Rectal smooth muscle tissue (tissue), 1 donor: ENCODE measurements around the gene OR6S1.

ENCODE experiments used
- H3K27ac ChIP-seq: one replicate; pipeline ENCODE4 v1.7.0; 2013; ENCODE audit warnings: low read depth, low read length, inconsistent platforms
- H3K27me3 ChIP-seq: one replicate; pipeline ENCODE4 v1.7.0; 2013; ENCODE audit warnings: low read length; ENCODE audit not compliant: control insufficient read depth, insufficient read depth
- H3K36me3 ChIP-seq: one replicate; pipeline ENCODE4 v1.7.0; 2013; ENCODE audit warnings: low read length; ENCODE audit not compliant: control insufficient read depth, insufficient read depth
- H3K4me1 ChIP-seq: one replicate; pipeline ENCODE4 v1.7.0; 2013; ENCODE audit warnings: low read length; ENCODE audit not compliant: control insufficient read depth, insufficient read depth
- H3K4me3 ChIP-seq: one replicate; pipeline ENCODE4 v1.7.0; 2013; ENCODE audit warnings: low read length
- H3K9ac ChIP-seq: one replicate; pipeline ENCODE4 v1.7.0; 2013; ENCODE audit warnings: low read length

Gene OR6S1

GRCh38 chr14:20641591-20641990 is at the start of gene OR6S1:
Gene OR6S1 (minus strand): TSS chr14:20641691. CDS start chr14:20641691, 0 bp downstream.
- no peaks in the 10 kb centered on the region for H3K27me3 ChIP-seq
- no peaks in the 10 kb centered on the region for H3K36me3 ChIP-seq

GRCh38 chr14:20690848-20691640 is 49.6 kb upstream of the OR6S1 start:
- H3K27me3 ChIP-seq, result no peaks in the 10 kb centered on the region
- no peak overlapping the region for H3K4me3 ChIP-seq
- H3K4me1 ChIP-seq, result no peaks in the 10 kb centered on the region
- H3K27ac ChIP-seq, result no peak overlapping the region
- H3K9ac ChIP-seq, result no peak overlapping the region
- peaks cover 4% of the 10 kb centered on the region for H3K36me3 ChIP-seq

More at GRCh38 chr14:20641591-20641990, at the start of gene OR6S1:
- Histone ChIP-seq H3K9ac (no peak within 1 kb of the TSS), H3K4me1 (no peaks in the 10 kb centered on the region), H3K4me3 (no peak within 1 kb of the TSS), H3K27ac (no peak within 1 kb of the TSS)

GRCh38 chr14:20688167-20688839 is 46.8 kb upstream of the OR6S1 start, which contains the start of gene ANG:
Gene ANG (plus strand): TSS chr14:20688764. CDS start chr14:20693565, 4,801 bp downstream.
- Histone ChIP-seq H3K36me3 (no peaks in the 10 kb centered on the region), H3K27ac (no peak within 1 kb of the TSS), H3K27me3 (no peaks in the 10 kb centered on the region), H3K9ac (no peak within 1 kb of the TSS), H3K4me1 (no peaks in the 10 kb centered on the region), H3K4me3 (no peak within 1 kb of the TSS)

- no peak overlapping the region for H3K4me3 ChIP-seq
- H3K27ac ChIP-seq, result no peak overlapping the region
- no peaks in the 10 kb centered on the region for H3K27me3 ChIP-seq
- no peaks in the 10 kb centered on the region for H3K4me1 ChIP-seq
- no peak overlapping the region for H3K9ac ChIP-seq
- H3K36me3 ChIP-seq, result no peaks in the 10 kb centered on the region
These were observed 46.1 kb upstream of the OR6S1 start for GRCh38 chr14:20687362-20688166.

GRCh38 chr14:20686386-20687143 is 45.1 kb upstream of the OR6S1 start:
- Histone ChIP-seq H3K9ac (no peak overlapping the region), H3K4me3 (peak overlapping the region; percentile 12), H3K4me1 (no peaks in the 10 kb centered on the region), H3K27me3 (no peaks in the 10 kb centered on the region), H3K27ac (no peak overlapping the region), H3K36me3 (no peaks in the 10 kb centered on the region)

- no peaks in the 10 kb centered on the region for H3K36me3 ChIP-seq
- no peaks in the 10 kb centered on the region for H3K27me3 ChIP-seq
- peak overlapping the region; percentile 91 for H3K4me3 ChIP-seq
- peak overlapping the region; percentile 99 for H3K27ac ChIP-seq
- H3K9ac ChIP-seq, result peak overlapping the region; percentile 74
- H3K4me1 ChIP-seq, result peaks cover 7% of the 10 kb centered on the region
These were observed 43.4 kb upstream of the OR6S1 start for GRCh38 chr14:20684662-20685456.

GRCh38 chr14:20683891-20684661 is 42.6 kb upstream of the OR6S1 start, which contains the start of gene RNASE4:
Gene RNASE4 (plus strand): TSS chr14:20684560. CDS start chr14:20699372, 14,812 bp downstream.
- Histone ChIP-seq H3K4me3 (peak within 1 kb of the TSS; percentile 91), H3K4me1 (peaks cover 7% of the 10 kb centered on the region), H3K27me3 (no peaks in the 10 kb centered on the region), H3K27ac (peak within 1 kb of the TSS; percentile 99), H3K36me3 (no peaks in the 10 kb centered on the region), H3K9ac (peak within 1 kb of the TSS; percentile 99)

GRCh38 chr14:20683125-20683890 is 41.8 kb upstream of the OR6S1 start:
- H3K4me3 ChIP-seq, result peak overlapping the region; percentile 91
- peaks cover 7% of the 10 kb centered on the region for H3K4me1 ChIP-seq
- H3K9ac ChIP-seq, result peak overlapping the region; percentile 99
- peak overlapping the region; percentile 99 for H3K27ac ChIP-seq
- no peaks in the 10 kb centered on the region for H3K36me3 ChIP-seq
- no peaks in the 10 kb centered on the region for H3K27me3 ChIP-seq

GRCh38 chr14:20682435-20683124 is 41.1 kb upstream of the OR6S1 start:
- H3K27ac ChIP-seq, result peak overlapping the region; percentile 99
- H3K27me3 ChIP-seq, result no peaks in the 10 kb centered on the region
- H3K4me1 ChIP-seq, result peaks cover 7% of the 10 kb centered on the region
- H3K9ac ChIP-seq, result peak overlapping the region; percentile 99
- no peaks in the 10 kb centered on the region for H3K36me3 ChIP-seq
- H3K4me3 ChIP-seq, result peak overlapping the region; percentile 91

GRCh38 chr14:20682127-20682434 is 40.6 kb upstream of the OR6S1 start:
- H3K27ac ChIP-seq, result peak overlapping the region; percentile 99
- peak overlapping the region; percentile 68 for H3K9ac ChIP-seq
- peak overlapping the region; percentile 91 for H3K4me3 ChIP-seq
- peaks cover 7% of the 10 kb centered on the region for H3K4me1 ChIP-seq
- no peaks in the 10 kb centered on the region for H3K36me3 ChIP-seq
- no peaks in the 10 kb centered on the region for H3K27me3 ChIP-seq
